ENCODE measurements around the gene IPO11. TPM values are rescaled to one million over a fixed set of nuclear protein-coding genes. Genes with fewer than 3 reads are reported as not detected.

IPO11 gene
- total RNA-seq, 1 experiment from 2014 or later, result 47.1 TPM

DNA sequence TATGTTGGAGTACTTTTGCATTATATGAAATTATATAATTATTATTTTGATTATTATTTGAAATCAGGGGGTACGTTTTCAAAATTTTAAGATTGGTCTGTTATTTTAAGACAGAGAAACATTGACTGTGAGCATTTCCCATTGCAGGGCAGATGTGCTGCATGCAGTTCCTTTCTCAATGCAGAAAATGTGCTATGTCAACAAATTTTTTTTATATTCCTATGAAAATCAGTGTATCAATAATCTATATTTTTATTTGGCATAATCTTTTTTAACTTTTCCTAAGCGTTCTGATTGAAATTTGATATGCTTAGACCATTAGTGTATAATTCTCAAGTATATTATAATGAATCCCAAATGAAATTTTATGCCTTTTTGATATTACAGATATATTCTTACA, 124.2 kb downstream of the IPO11 start:
- Histone ChIP-seq H3F3A (ENCODE audit: insufficient read depth, low read depth) (0 out of 2 replicates have a peak, but pooled peaks cover 4% of the 10 kb centered on the region), H3K9me3 (ENCODE audit: insufficient read depth, low read depth) (peaks cover 5% of the 10 kb centered on the region; the same call in 1 of the 2 replicates), H3K36me3 (ENCODE audit: low read depth) (no peaks in the 10 kb centered on the region; the same call in 1 of the 2 replicates), H3K79me2 (ENCODE audit: low read depth) (no peaks in the 10 kb centered on the region), H4K20me1 (ENCODE audit: insufficient read depth) (no peaks in the 10 kb centered on the region), H2AFZ (no peak overlapping the region), H3K9me2 (ENCODE audit: insufficient read depth) (no peaks in the 10 kb centered on the region), H3K4me2 (no peak overlapping the region), H3K27ac (no peak overlapping the region), H3K4me3 (no peak overlapping the region), H3K4me1 (replicated peaks; ENCODE audit: insufficient read depth) (no peaks in the 10 kb centered on the region), H3K27me3 (ENCODE audit: insufficient read depth, low read depth) (no peaks in the 10 kb centered on the region)
- no TSS peak for BruUV-seq (replicated peaks)
- ChIA-PET CTCF (no interaction called here), POLR2A (ENCODE audit: unreplicated experiment) (no interaction called here)
- intact Hi-C loops (cut with micrococcal nuclease; ENCODE audit: unreplicated experiment), result no loop called here
- no peak for DNase-seq
- TF ChIP-seq, protein P1, sequence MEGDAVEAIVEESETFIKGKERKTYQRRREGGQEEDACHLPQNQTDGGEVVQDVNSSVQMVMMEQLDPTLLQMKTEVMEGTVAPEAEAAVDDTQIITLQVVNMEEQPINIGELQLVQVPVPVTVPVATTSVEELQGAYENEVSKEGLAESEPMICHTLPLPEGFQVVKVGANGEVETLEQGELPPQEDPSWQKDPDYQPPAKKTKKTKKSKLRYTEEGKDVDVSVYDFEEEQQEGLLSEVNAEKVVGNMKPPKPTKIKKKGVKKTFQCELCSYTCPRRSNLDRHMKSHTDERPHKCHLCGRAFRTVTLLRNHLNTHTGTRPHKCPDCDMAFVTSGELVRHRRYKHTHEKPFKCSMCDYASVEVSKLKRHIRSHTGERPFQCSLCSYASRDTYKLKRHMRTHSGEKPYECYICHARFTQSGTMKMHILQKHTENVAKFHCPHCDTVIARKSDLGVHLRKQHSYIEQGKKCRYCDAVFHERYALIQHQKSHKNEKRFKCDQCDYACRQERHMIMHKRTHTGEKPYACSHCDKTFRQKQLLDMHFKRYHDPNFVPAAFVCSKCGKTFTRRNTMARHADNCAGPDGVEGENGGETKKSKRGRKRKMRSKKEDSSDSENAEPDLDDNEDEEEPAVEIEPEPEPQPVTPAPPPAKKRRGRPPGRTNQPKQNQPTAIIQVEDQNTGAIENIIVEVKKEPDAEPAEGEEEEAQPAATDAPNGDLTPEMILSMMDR (conservative IDR thresholded peaks at IDR 0.05), result no peak
- no peak for TF ChIP-seq EZH2 (IDR thresholded peaks at IDR 0.05; ENCODE audit: low read depth)

DNA sequence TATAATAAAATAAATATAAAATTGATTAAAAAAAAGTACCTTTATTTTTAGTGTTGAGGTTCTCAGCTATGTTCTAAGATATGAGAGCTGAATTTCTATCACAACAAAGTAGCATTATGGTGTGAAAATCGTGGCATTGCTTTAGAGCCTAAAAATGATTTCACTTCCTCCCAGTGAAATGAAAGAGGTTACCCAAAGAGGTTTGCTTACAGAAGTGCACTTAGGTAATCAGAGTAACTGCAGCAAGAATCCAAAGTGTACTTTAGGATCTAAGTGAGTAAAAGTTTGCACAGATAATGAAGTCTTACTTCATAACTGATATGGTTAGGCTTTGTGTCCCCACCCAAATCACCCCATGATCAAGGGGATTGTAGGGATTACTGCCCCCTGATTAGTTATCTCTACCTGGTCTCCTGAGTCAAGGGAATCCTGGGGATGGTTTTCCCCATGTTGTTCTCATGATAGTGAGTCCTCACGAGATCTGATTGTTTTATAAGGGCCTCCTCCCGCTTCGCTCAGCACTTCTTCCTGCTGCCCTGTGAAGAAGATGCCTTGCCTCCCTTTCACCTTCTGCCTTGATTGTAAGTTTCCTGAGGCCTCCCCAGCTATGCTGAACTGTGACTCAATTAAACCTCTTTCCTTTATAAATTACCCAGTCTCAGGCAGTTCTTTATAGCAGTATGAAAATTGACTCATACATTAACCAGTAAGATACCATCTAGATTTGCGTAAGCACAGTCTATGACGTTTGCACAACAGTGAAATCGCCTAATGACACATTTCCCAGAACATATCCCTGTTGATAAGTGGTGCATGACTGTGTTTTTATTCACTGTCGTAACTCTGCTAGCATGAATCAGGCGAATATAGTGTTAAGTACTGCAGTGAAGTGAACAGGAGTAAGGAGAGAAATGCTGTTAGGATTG, 125.7 kb downstream of the IPO11 start:
- intact Hi-C loops (cut with micrococcal nuclease; ENCODE audit: unreplicated experiment), result no loop called here
- no peaks in the 10 kb centered on the region for H3K4me1 ChIP-seq (replicated peaks; ENCODE audit: insufficient read depth)
- H3K79me2 ChIP-seq (ENCODE audit: low read depth), result no peaks in the 10 kb centered on the region
- H3K9me3 ChIP-seq (ENCODE audit: insufficient read depth, low read depth), result peaks cover 5% of the 10 kb centered on the region; the same call in 1 of the 2 replicates
- no peaks in the 10 kb centered on the region for H4K20me1 ChIP-seq (ENCODE audit: insufficient read depth)
- no peaks in the 10 kb centered on the region; the same call in none of the 2 replicates for H3K36me3 ChIP-seq (ENCODE audit: low read depth)
- ChIA-PET POLR2A (ENCODE audit: unreplicated experiment) (no interaction called here), CTCF (no interaction called here)
- TF ChIP-seq, protein P1 (conservative IDR thresholded peaks at IDR 0.05), result no peak
- TF ChIP-seq EZH2 (IDR thresholded peaks at IDR 0.05; ENCODE audit: low read depth), result no peak
- H2AFZ ChIP-seq, result no peak overlapping the region
- BruUV-seq (replicated peaks), result no TSS peak
- H3K4me2 ChIP-seq, result no peak overlapping the region
- peak in 1 of 2 experiments; percentile 58 for DNase-seq
- H3K27ac ChIP-seq, result no peak overlapping the region
- H3K9me2 ChIP-seq (ENCODE audit: insufficient read depth), result no peaks in the 10 kb centered on the region
- H3K4me3 ChIP-seq, result no peak overlapping the region
- H3K27me3 ChIP-seq (ENCODE audit: insufficient read depth, low read depth), result no peaks in the 10 kb centered on the region
- H3F3A ChIP-seq (ENCODE audit: insufficient read depth, low read depth), result 0 out of 2 replicates have a peak, but pooled peaks cover 4% of the 10 kb centered on the region

DNA sequence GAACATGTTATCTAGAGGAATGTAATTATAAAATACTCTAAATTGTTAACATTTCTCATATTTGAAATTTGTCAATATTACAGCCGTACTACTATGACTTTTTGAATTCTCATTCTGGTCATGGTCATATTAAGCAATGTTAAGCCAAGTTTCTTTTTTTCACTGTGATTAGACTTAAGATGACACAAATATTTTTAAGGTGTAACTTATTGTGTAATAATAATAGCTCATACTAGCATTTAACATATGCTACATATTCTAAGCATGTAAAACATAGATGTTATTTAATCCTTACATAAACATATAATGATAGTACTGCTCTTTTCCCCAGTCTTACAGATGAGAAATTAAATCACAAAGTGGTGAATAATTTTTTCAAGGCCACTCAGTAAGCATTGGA, 130.2 kb downstream of the IPO11 start:
- TF ChIP-seq, protein P1 (conservative IDR thresholded peaks at IDR 0.05), result no peak
- TF ChIP-seq EZH2 (IDR thresholded peaks at IDR 0.05; ENCODE audit: low read depth), result no peak
- no peak overlapping the region for H3K27ac ChIP-seq
- no peaks in the 10 kb centered on the region for H3K4me1 ChIP-seq (replicated peaks; ENCODE audit: insufficient read depth)
- no peaks in the 10 kb centered on the region for H4K20me1 ChIP-seq (ENCODE audit: insufficient read depth)
- POLR2A ChIA-PET (ENCODE audit: unreplicated experiment), result no interaction called here
- BruUV-seq (replicated peaks), result no TSS peak
- CTCF ChIA-PET, result no interaction called here
- DNase-seq, result no peak
- no peaks in the 10 kb centered on the region for H3K27me3 ChIP-seq (ENCODE audit: insufficient read depth, low read depth)
- no peaks in the 10 kb centered on the region for H3K79me2 ChIP-seq (ENCODE audit: low read depth)
- H3K9me2 ChIP-seq (ENCODE audit: insufficient read depth), result no peaks in the 10 kb centered on the region
- no peak overlapping the region for H3K4me3 ChIP-seq
- H2AFZ ChIP-seq, result no peak overlapping the region
- H3F3A ChIP-seq (ENCODE audit: insufficient read depth, low read depth), result no peaks in the 10 kb centered on the region
- H3K36me3 ChIP-seq (ENCODE audit: low read depth), result peaks cover 4% of the 10 kb centered on the region
- intact Hi-C loops (cut with micrococcal nuclease; ENCODE audit: unreplicated experiment), result no loop called here
- H3K4me2 ChIP-seq, result no peak overlapping the region
- H3K9me3 ChIP-seq (ENCODE audit: insufficient read depth, low read depth), result peaks cover 5% of the 10 kb centered on the region; the same call in 1 of the 2 replicates
